GM10248 (cell line): ENCODE data around the gene ZNF646.

ENCODE experiments used
- CTCF ChIA-PET: fragments of 300-600 bp; sonication (Branson Sonifier 250); formaldehyde crosslinking; extraction: SDS; loops from one replicate; lab custom pipeline; 2021; ENCODE audit warnings: antibody characterized with exemption; lab: Yijun Ruan, JAX
- POLR2A ChIA-PET: fragments of 350-650 bp; sonication (Branson Sonifier 250); formaldehyde crosslinking; extraction: SDS; loops from one replicate; lab custom pipeline; 2020; ENCODE audit warnings: antibody characterized with exemption; lab: Yijun Ruan, JAX
- DNase-seq: peaks from one replicate; pipeline ENCODE4 v3.0.0; 2012; ENCODE audit errors: extremely low spot score
- TF ChIP-seq, protein P1 (sequence below): IDR thresholded peaks from 2 replicates; pipeline ENCODE4 v1.5.1; 2012; ENCODE audit warnings: mild to moderate bottlenecking, low read depth; ENCODE audit errors: extremely low read depth, missing control alignments, control extremely low read depth

Gene ZNF646

DNA sequence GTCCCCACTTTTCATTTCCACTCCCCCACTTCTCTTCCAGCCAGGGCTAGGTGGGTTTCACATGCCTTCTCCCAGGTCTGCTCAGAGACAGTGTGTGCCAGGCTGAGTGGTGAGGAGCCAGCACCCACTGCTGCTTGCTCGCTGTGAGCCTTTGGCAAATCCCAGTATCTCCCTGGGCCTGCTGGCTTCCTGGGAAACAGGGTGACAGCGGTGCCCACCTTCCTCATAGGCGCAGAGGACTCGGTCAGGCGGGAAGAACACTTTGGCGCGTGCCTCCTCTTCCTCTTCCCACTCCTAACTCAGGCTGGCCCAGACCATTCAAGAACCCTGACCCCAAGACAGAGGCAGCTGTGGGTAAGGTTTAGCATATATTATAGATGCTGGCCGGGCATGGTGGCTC, 15.0 kb downstream of the ZNF646 start:
- TF ChIP-seq, protein P1, sequence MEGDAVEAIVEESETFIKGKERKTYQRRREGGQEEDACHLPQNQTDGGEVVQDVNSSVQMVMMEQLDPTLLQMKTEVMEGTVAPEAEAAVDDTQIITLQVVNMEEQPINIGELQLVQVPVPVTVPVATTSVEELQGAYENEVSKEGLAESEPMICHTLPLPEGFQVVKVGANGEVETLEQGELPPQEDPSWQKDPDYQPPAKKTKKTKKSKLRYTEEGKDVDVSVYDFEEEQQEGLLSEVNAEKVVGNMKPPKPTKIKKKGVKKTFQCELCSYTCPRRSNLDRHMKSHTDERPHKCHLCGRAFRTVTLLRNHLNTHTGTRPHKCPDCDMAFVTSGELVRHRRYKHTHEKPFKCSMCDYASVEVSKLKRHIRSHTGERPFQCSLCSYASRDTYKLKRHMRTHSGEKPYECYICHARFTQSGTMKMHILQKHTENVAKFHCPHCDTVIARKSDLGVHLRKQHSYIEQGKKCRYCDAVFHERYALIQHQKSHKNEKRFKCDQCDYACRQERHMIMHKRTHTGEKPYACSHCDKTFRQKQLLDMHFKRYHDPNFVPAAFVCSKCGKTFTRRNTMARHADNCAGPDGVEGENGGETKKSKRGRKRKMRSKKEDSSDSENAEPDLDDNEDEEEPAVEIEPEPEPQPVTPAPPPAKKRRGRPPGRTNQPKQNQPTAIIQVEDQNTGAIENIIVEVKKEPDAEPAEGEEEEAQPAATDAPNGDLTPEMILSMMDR: no peak
- POLR2A ChIA-PET: no interaction called here
- DNase-seq: no peak
- CTCF ChIA-PET: interaction anchor here (0.8 kb wide), 1 partner anchor 353 kb away, joined by 3 read pairs; the partner anchor contains the start of gene ZNF843

DNA sequence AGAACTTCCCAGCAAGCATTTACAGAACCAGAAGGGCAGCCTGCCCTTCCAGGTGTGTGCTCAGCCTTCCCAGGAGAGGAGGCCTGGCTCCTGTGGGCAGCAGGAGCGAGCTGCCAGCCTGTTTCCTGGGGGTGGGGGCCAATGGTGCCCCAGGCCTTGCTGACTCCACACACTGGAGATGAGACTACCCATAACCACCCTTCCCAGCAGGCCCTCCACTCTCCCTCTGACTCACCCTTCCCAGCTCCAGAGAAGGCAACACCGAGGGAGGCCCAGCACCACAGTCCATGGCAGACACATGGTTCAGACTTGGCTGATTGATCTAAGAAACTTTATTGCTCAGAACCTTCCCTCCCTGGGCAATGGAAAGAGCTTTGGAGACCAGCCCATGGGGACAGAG, 16.3 kb downstream of the ZNF646 start:
- ChIA-PET POLR2A (no interaction called here), CTCF (interaction anchor here (1.6 to 1.9 kb wide), 2 partner anchors 10 to 15 kb away, joined by 4 to 5 read pairs; no protein-coding TSS in a partner anchor)
- TF ChIP-seq, protein P1: no peak
- no peak for DNase-seq

DNA sequence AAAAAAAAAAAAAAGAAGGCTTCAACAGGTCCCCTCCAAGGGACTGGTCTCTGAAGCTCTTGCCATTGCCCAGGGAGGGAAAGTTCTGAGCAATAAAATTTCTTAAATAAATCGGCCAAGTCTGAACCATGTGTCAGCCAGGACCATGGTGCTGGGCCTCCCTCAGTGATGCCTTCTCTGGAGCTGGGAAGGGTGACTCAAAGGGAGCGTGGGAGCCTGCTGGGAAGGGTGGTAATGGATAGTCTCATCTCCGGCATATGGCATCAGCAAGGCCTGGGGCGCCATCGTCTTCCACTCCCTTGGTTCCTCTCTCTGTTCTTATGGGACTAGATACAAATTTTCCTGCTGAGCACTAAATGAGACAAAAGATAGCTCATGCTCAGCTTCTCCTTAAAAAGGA, 18.1 kb downstream of the ZNF646 start:
- CTCF ChIA-PET: interaction anchor here (0.8 to 4.4 kb wide), 6 partner anchors 20 to 290 kb away, joined by 3 to 21 read pairs (median 4); partner anchors contain the start of genes HSD3B7 and KAT8
- DNase-seq: no peak
- POLR2A ChIA-PET: interaction anchor here (0.6 kb wide), 1 partner anchor 275 kb away, joined by 3 read pairs; no protein-coding TSS in a partner anchor
- TF ChIP-seq, protein P1: no peak

GRCh38 chr16:31093132-31093703, 19.0 kb downstream of the ZNF646 start:
- CTCF ChIA-PET: interaction anchor here (1.2 to 4.4 kb wide), 4 partner anchors 17 to 290 kb away, joined by 4 to 21 read pairs (median 8); partner anchors contain the start of gene HSD3B7
- no peak for DNase-seq
- TF ChIP-seq, protein P1: no peak
- POLR2A ChIA-PET: interaction anchor here (0.6 kb wide), 1 partner anchor 133 kb away, joined by 6 read pairs; no protein-coding TSS in a partner anchor

DNA sequence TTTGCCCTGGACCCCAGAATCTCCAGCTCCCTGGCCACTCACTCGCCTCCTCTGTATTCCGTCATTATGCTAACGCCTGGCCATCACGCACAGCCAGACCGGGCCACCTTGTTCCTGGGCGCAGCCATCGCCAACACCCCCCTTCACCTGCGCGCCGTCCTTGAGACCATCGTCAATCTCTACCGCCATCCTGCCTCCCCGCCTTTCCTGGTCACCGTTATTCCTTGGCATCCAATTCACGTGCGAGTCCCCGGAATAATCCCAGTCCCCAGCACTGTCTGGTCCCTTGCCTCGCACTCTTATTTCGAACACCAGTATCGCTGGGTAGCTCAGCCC, 19.8 kb downstream of the ZNF646 start:
- no peak for DNase-seq
- ChIA-PET POLR2A (no interaction called here), CTCF (interaction anchor here (0.8 to 4.4 kb wide), 5 partner anchors 18 to 109 kb away, joined by 3 to 32 read pairs (median 6); partner anchors contain the start of genes HSD3B7, ZNF646 and ZNF668)
- TF ChIP-seq, protein P1: no peak

- ChIA-PET CTCF (interaction anchor here (0.8 to 4.4 kb wide), 6 partner anchors 19 to 140 kb away, joined by 3 to 32 read pairs (median 6); partner anchors contain the start of genes HSD3B7, ZNF646 and ZNF668), POLR2A (no interaction called here)
- peak; percentile 91 for DNase-seq
- TF ChIP-seq, protein P1: no peak
Measured at GRCh38 chr16:31094424-31095120, 20.4 kb downstream of the ZNF646 start, which contains the start of gene VKORC1. TSS of gene VKORC1 (minus strand) at chr16:31094797. CDS start at chr16:31094729, 68 bp downstream.
